Endodermal cell (in vitro differentiated cells): ENCODE results near the gene RAB4B. TPM values are rescaled to one million over a fixed set of nuclear protein-coding genes. Genes with fewer than 3 reads are reported as not detected.

Source experiments
- DNase-seq: peaks from one replicate; pipeline ENCODE4 v3.0.0-alpha.2; 2017
- H3K27ac ChIP-seq: 2 replicates; pipeline ENCODE4 v1.5.1; 2013; ENCODE audit warnings: mild to moderate bottlenecking, low read depth, low read length, moderate library complexity
- H3K27me3 ChIP-seq: 2 replicates; pipeline ENCODE4 v1.6.1; 2013; ENCODE audit warnings: mild to moderate bottlenecking, low read length, moderate library complexity; ENCODE audit not compliant: insufficient read depth, control insufficient read depth, poor library complexity, severe bottlenecking
- H3K36me3 ChIP-seq: 2 replicates; pipeline ENCODE4 v1.7.0; 2013; ENCODE audit warnings: mild to moderate bottlenecking, low read length, moderate library complexity; ENCODE audit not compliant: control insufficient read depth, insufficient read depth
- H3K4me1 ChIP-seq: one replicate; pipeline ENCODE4 v1.7.0; 2013; ENCODE audit warnings: low read length; ENCODE audit not compliant: control insufficient read depth, insufficient read depth
- H3K4me3 ChIP-seq: 2 replicates; pipeline ENCODE4 v1.5.1; 2013; ENCODE audit warnings: mild to moderate bottlenecking, low read length, moderate library complexity
- H3K9ac ChIP-seq: 2 replicates; pipeline ENCODE4 v1.6.1; 2013; ENCODE audit warnings: mild to moderate bottlenecking, low read length, moderate library complexity; ENCODE audit not compliant: poor library complexity, severe bottlenecking; ENCODE audit errors: extremely low read depth
- H3K9me3 ChIP-seq: 2 replicates; pipeline ENCODE4 v1.6.1; 2013; ENCODE audit warnings: mild to moderate bottlenecking, low read length, moderate library complexity; ENCODE audit not compliant: control insufficient read depth
- H3K27ac Mint-ChIP-seq: 2 replicates; pipeline ENCODE4 v1.8.0; 2020; ENCODE audit warnings: mixed read lengths
- H3K27me3 Mint-ChIP-seq: 2 replicates; pipeline ENCODE4 v1.8.0; 2021; ENCODE audit warnings: mild to moderate bottlenecking, mixed read lengths; ENCODE audit not compliant: insufficient read depth
- H3K36me3 Mint-ChIP-seq: 2 replicates; pipeline ENCODE4 v1.8.0; 2020; ENCODE audit warnings: low read depth, mixed read lengths
- H3K4me1 Mint-ChIP-seq: 2 replicates; pipeline ENCODE4 v1.8.0; 2020; ENCODE audit warnings: mixed read lengths
- H3K4me3 Mint-ChIP-seq: 2 replicates; pipeline ENCODE4 v1.8.0; 2020; ENCODE audit warnings: mild to moderate bottlenecking, moderate library complexity, mixed read lengths
- H3K9me3 Mint-ChIP-seq: 2 replicates; pipeline ENCODE4 v1.8.0; 2020; ENCODE audit warnings: mild to moderate bottlenecking, mixed read lengths
- WGBS, 2 experiments: methylation state at CpG; one replicate each; pipeline versions ENCODE4 v1.1.5 to v1.1.7; 2013; ENCODE audit warnings: missing lambda C conversion rate in 2 of 2, mixed read lengths in 1 of 2; ENCODE audit not compliant: insufficient coverage in 1 of 2, insufficient read length in 1 of 2; 5-methylcytosine and 5-hydroxymethylcytosine counted together
- total RNA-seq, 2 donors: library from RNA; stranded (reverse); fragmentation: NEBNext Ultra II Directional in 1 of 2; extraction: Animal tissue kit (Norgen Biotek cat#: 25700) in 1 of 2; gene quantifications; 2 replicates in 1 of 2; 3 replicates in 1 of 2; pipeline ENCODE4 v1.2.1, GENCODE V29; 2021
- TF ChIP-seq, protein P1 (sequence below): fragments of 200-600 bp; sonication (generic); conservative IDR thresholded peaks from 2 replicates; pipeline ENCODE4 v1.5.0; 2021; ENCODE audit warnings: antibody characterized with exemption, mild to moderate bottlenecking

The RAB4B gene
- total RNA-seq, 2 donors from 2014 or later: 29.2 to 34.1 TPM

DNA sequence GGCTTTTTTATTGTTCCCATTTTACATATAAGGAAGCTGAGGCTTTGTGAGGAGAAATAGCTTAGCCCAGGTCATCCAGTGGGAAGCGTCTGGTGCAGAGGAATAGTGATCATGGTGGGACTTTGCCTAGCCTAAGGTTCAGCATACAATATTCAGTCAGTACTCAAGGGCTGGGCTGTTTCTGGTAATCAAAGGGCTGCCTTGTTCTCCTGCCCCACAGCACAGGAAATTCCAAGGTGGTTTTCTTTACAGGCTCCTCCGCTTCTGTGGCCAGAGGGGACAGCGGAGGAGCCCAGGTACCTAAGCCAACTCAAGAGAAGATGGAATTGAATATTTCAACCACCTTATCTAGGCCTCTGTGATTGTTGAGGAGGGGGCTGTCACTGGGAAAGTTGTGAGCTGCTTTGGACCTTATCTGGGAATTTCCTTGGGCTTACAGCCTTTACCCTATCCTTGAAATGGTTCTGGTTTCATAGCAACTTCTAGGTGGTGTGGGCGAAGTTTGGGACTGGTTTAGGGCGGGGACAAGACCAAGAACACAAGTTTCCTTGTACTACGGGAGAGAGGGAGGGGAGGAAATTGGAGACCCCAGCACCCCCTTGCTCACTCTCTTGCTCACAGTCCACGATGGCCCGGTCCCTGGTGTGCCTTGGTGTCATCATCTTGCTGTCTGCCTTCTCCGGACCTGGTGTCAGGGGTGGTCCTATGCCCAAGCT lies 3.0 kb upstream of the RAB4B start, which contains the start of gene MIA:
MIA (plus strand) TSS at position 606 of the 716 bp plus-strand sequence; CDS start at position 628, 22 bp downstream.
- H3K36me3 ChIP-seq: no peaks in the 10 kb centered on the region
- no peak within 1 kb of the TSS for H3K27ac Mint-ChIP-seq
- H3K36me3 Mint-ChIP-seq: peaks cover 10% of the 10 kb centered on the region
- H3K4me1 ChIP-seq: no peaks in the 10 kb centered on the region
- H3K9ac ChIP-seq: no peak within 1 kb of the TSS
- no peaks in the 10 kb centered on the region for H3K9me3 ChIP-seq
- 86 to 87% methylated on average over 1 to 9 of the region's 9 CpGs for WGBS, 2 experiments
- DNase-seq: no peak
- no peaks in the 10 kb centered on the region for H3K27me3 ChIP-seq
- no peaks in the 10 kb centered on the region for H3K27me3 Mint-ChIP-seq
- TF ChIP-seq, protein P1, sequence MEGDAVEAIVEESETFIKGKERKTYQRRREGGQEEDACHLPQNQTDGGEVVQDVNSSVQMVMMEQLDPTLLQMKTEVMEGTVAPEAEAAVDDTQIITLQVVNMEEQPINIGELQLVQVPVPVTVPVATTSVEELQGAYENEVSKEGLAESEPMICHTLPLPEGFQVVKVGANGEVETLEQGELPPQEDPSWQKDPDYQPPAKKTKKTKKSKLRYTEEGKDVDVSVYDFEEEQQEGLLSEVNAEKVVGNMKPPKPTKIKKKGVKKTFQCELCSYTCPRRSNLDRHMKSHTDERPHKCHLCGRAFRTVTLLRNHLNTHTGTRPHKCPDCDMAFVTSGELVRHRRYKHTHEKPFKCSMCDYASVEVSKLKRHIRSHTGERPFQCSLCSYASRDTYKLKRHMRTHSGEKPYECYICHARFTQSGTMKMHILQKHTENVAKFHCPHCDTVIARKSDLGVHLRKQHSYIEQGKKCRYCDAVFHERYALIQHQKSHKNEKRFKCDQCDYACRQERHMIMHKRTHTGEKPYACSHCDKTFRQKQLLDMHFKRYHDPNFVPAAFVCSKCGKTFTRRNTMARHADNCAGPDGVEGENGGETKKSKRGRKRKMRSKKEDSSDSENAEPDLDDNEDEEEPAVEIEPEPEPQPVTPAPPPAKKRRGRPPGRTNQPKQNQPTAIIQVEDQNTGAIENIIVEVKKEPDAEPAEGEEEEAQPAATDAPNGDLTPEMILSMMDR: no peak
- H3K4me3 ChIP-seq: no peak within 1 kb of the TSS
- H3K27ac ChIP-seq: no peak within 1 kb of the TSS
- H3K9me3 Mint-ChIP-seq: no peaks in the 10 kb centered on the region
- H3K4me1 Mint-ChIP-seq: peaks cover 7% of the 10 kb centered on the region
- H3K4me3 Mint-ChIP-seq: no peak within 1 kb of the TSS

DNA sequence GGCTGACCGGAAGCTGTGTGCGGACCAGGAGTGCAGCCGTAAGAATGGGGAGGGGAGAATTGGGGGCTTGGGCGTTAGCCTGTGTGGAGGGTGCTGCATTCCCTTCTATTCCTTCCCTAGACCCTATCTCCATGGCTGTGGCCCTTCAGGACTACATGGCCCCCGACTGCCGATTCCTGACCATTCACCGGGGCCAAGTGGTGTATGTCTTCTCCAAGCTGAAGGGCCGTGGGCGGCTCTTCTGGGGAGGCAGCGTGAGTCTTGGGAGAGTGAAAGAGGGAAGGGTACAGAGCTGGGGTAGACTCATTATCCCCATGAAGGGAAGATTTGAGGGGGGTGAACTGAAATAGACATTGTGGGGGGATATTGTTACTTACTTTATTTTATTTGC lies 2.4 kb upstream of the RAB4B start:
- no peak overlapping the region for H3K4me3 ChIP-seq
- no peaks in the 10 kb centered on the region for H3K4me1 ChIP-seq
- Mint-ChIP-seq H3K27ac (no peak overlapping the region), H3K9me3 (no peaks in the 10 kb centered on the region), H3K4me1 (peaks cover 7% of the 10 kb centered on the region), H3K36me3 (peaks cover 11% of the 10 kb centered on the region), H3K27me3 (no peaks in the 10 kb centered on the region), H3K4me3 (no peak overlapping the region)
- WGBS, 2 experiments: 96% methylated on average over 8 of the region's 10 CpGs; no CpG with 5 or more reads in 1 of the 2 experiments
- H3K9me3 ChIP-seq: no peaks in the 10 kb centered on the region
- TF ChIP-seq, protein P1: no peak
- no peaks in the 10 kb centered on the region for H3K36me3 ChIP-seq
- H3K9ac ChIP-seq: no peak overlapping the region
- H3K27ac ChIP-seq: no peak overlapping the region
- H3K27me3 ChIP-seq: no peaks in the 10 kb centered on the region
- DNase-seq: no peak

DNA sequence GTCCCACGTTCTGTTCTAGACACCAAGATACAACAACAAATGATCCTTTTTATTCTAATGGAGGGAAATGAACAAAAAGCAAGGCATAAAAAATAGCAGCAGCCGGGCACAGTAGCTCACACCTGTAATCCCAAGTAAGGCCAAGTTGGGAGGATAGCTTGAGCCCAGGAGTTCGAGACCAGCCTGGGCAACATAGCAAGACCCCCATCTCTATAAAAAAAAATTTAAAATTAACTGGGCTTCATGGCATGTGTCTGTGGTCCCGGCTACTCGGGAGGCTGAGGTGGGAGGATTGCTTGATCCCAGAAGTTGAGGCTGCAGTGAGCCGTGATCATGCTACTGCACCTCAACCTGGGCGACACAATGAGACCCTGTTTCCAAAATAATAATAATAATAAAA lies 1.7 kb upstream of the RAB4B start:
- no peak overlapping the region for H3K9ac ChIP-seq
- Mint-ChIP-seq H3K27me3 (no peaks in the 10 kb centered on the region), H3K9me3 (no peaks in the 10 kb centered on the region), H3K4me1 (peaks cover 7% of the 10 kb centered on the region), H3K4me3 (no peak overlapping the region), H3K27ac (no peak overlapping the region), H3K36me3 (peaks cover 5% of the 10 kb centered on the region)
- H3K27ac ChIP-seq: no peak overlapping the region
- H3K4me3 ChIP-seq: no peak overlapping the region
- WGBS, 2 experiments: 69 to 79% methylated on average over 5 to 6 of the region's 7 CpGs
- H3K36me3 ChIP-seq: no peaks in the 10 kb centered on the region
- H3K27me3 ChIP-seq: no peaks in the 10 kb centered on the region
- no peaks in the 10 kb centered on the region for H3K4me1 ChIP-seq
- TF ChIP-seq, protein P1: no peak
- no peak for DNase-seq
- no peaks in the 10 kb centered on the region for H3K9me3 ChIP-seq
